HuH-7 (cell line): ENCODE data around the gene BMPR1A.

Experiments
- DNase-seq: peaks from one replicate; pipeline ENCODE4 v3.0.0; 2011; ENCODE audit warnings: low spot score

BMPR1A gene

DNA sequence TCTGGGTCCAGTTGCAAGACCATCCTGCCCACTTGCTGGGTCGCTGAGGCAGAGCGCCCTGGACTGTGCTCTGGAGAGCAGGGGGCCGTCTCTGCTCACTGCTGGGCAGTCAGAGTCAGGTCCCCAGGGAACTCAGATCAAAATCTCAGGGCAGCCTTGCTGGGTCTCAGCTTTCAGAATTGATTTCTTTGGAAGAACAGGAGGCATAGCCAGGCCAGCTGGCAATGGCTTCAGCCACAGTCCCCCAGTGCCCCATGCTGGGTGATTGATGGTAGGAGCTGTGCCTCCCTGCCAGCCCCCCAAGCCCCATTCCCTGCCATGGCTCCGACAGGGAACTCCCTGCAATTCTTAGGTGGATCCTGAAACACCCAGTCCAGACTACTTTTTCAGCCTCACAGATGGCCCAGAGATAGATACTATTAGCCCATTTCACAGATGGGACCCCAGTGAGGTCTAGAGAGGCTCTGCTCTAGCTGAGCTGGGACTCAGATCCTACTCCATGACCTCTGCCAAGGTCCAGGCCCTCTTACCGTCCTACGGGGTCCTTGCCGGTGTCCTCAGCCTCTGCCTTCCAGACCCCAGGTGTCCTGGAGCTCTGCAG lies 200.5 kb downstream of the BMPR1A start:
- DNase-seq = no peak

DNA sequence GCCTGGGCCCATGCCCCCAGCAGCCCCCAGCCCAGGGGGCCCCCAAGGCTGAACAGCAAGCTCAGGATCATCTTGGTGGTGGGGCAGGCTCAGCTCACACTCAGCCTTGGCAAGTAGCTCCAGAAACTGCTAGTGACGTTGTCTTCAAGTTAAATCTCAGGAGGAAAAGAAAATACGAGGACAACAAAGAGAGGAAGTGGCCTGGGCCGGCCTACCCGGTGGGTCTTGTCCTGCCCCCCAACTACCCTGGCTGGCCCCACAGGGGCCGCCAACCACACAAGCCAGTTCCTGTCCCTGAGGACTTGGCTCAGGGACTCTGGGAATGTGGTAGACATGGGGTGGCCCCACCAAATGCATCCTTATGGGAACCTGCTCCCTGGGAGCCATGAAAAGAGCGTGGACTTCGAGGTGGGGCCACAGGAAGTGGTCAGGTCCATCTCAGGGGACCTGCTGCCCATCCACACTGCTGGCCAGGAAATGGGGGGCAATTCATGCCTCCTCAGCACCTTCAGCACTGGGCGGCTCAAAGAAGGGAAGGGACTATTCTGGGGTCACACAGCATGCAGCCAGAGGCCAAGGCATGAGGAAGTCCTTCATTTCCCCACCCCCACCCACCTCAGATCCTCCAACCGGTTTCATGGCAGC lies 201.2 kb downstream of the BMPR1A start, which contains the start of gene MMRN2:
Gene MMRN2, minus strand, starts transcription at position 145 of the 645 bp plus-strand sequence. Its CDS starts 74 bp downstream, at position 71.
- DNase-seq = no peak

DNA sequence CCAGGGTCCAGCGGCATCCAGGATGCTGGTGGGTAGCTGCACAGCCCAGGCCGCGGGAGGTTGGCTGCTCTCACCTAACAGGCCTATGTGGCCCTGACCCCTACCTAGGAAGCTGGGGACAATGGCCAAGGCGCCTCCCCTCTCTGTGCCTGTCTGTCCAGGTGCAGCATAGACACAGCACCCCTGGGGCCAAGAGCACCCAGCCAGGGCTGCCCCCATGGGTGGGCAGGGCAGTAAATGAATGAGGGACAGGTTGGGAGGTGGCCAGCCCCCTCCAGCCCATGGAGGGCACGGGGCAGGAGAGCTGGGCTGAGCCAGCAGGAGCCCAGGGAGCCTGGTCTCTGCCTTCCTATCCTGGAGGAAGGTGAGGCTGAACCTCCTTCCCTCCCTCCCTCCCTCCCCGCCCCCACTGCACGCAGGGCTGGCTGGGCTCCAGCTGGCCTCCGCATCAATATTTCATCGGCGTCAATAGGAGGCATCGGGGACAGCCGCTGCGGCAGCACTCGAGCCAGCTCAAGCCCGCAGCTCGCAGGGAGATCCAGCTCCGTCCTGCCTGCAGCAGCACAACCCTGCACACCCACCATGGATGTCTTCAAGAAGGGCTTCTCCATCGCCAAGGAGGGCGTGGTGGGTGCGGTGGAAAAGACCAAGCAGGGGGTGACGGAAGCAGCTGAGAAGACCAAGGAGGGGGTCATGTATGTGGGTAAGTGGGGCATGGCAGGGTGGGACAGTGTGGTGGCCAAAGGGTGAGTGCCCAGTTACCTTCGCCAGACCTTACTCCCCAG lies 201.9 kb downstream of the BMPR1A start, which contains the start of gene SNCG:
Gene SNCG, plus strand, starts transcription at position 484 of the 785 bp plus-strand sequence. Its CDS starts 99 bp downstream, at position 583.
- DNase-seq = no peak

DNA sequence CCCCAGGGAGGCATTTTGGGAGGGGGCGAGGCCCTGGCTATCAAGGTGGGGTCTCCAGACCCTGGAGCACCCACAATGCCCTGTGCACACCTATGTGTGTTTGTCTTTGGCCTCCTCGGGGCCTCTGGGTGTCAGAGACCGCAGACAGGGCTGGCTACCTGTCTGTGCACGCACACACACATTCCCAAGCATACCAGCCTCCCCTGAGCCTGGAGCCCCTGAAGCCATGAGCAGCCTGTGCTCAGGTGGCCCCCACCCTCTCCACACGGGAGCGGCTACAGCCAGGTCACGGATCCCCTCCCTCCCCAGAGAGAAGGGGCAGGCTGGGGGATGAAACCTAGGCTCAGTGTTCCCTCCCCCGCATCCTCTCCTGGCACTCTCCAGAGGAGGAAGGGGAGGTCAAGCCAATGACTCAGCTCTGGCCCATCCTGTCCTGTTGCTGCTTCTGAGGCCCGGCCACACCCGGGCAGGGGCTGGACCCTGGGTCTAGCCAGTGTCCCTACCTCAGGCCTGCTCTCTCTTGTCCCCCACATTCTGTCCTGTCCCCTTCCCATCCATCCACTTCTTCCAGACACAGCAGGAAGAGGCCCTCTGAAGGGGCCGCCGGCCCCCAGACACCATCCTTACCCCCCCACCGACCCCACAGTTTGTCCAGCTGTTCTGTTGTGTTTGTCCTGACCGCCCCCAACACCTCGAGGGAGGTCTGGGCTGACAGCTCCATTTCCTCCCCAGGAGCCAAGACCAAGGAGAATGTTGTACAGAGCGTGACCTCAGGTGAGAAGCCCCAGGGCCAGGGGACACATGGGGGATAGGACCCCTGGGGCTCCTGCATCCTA lies 202.7 kb downstream of the BMPR1A start:
- DNase-seq = no peak

DNA sequence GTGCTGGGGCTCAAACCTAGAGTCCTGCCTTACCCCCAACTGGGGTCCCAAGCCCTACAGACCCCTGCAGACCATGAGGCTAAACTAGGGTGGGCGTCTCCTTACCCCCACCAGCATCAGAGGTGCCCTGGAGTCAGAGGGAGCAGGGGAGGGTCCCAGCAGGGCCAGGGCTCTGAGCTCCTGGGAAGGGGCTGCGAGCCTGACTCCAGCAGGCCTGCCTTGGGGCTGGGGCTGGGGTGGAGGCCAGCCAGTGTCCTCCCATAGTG lies 203.3 kb downstream of the BMPR1A start:
- no peak for DNase-seq

DNA sequence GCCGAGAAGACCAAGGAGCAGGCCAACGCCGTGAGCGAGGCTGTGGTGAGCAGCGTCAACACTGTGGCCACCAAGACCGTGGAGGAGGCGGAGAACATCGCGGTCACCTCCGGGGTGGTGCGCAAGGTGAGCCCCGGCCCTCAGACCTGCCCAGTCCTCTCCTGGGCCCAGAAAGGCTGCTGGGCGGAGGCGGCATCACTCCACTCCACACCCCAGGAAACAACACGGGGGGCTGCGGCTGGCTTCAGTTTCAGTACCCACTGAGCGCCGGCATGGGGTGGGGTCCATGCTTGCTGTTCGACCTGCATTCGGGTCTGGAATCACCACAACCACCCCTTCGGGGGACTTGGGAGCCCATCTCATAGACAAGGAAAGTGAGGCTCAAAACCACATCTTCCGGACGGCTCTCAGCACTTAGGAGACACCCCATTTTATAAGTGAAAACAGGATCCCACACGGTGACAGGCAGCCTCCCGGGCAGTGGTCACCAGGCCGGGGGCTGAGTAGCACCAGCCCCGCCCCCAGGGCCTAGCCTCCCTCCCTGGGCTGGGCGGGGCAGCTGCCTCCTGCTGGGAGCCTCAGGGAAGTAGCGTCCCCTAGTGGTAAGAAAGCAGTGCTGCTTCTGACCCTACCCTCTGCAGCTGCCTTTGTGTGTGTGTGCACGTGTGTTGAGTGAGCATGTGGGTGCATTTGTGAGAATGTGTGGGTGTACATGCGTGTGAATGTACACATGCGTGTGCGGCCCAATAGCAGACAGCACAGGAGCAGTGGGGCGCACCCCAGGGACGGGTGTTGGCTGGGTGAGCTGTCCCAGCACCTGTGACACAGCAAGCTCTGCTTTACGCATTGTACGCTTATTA lies 203.8 kb downstream of the BMPR1A start:
- DNase-seq = peak; percentile 88

DNA sequence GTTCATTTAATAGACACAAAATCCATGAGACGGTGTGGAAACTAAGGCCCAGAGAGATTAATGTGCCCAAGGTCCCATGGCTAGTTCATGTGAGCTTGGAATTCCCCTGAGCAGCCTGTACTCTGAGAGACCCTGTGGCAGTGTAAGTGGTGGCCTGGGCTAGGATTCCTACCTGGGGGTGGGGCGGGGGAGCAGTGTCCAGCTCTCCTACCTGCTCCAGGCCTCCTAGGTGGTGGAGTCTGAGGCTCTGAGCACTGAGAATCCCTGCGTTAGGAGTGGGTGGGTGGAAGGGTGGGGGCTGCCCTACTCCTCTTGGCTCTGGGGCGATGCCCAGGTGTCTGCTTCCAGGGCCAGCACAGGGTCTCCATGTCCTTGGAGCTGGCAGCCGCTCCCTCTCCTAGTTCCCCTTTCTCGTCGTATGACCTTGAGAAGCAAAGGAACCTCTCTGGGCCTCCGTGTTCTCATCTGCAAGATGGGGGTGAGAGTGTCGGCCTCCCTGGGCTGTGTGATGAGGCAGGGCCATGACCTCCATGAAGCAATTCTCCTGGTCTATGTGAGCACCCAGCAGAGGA lies 204.5 kb downstream of the BMPR1A start:
- no peak for DNase-seq

DNA sequence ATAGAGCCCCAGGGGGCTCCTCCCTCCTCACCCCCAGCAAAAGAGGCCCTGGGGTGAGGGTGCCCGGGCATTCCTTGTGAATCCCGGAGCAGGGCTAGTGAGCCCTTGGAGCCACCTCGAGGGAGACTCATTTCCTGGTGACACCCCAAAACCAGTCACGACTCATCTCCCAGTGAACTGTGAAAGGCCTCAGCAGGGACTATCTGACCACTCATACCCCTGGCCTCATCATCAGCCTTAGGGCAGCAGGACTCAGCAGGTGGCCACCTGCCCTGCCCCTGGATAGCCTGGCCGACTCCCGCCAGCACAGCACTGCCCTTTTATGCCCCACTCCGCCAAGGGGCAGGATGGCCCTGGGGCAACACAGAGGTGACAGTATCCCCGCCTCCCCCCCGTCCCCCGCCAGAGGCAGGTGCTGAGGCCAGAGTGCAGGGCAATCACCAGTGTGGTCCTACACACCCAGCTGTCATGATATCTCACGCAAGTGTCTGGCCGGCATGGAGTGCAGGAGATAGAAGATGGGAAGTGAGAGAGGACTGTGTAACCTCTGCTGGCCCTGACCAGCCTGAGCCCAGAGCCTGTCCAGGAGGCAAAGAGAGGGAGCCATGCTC lies 205.2 kb downstream of the BMPR1A start:
- DNase-seq = no peak

DNA sequence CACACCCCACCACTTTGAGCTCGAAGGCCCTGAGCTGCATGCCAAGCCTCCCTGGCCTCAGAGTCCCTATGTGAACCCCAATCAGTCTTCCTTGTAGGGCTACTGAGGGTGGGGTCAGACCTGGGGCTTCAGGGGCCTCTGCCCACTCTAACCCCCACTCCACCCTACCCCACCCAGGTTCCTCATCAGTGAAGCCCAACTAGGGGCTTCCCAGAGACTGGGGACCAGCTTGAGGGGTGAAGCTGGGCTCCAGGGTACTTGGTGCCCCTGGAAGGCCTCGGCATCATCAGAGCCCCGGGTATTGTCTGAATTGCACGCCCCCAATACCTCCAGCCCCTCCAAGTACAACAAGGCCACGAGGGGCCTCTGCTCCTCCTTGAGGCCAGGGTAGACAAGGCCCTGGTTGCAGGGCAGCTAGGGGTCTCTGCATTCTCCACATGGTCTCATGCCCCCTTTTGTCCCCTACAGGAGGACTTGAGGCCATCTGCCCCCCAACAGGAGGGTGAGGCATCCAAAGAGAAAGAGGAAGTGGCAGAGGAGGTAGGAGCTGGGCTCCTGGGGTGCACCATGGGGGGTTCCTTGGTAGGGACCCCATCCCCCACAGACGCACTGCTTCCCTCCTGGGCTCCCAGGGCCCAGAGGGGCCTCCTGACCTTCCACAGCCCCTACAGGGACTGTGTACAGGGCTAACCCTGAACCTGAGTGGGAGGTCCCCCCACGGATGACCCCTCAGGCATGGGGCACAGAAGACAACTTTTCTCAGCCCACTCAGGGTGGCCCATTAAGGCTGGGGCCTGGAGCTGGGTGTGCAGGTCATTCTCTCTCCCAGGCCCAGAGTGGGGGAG lies 205.9 kb downstream of the BMPR1A start:
- DNase-seq = no peak

DNA sequence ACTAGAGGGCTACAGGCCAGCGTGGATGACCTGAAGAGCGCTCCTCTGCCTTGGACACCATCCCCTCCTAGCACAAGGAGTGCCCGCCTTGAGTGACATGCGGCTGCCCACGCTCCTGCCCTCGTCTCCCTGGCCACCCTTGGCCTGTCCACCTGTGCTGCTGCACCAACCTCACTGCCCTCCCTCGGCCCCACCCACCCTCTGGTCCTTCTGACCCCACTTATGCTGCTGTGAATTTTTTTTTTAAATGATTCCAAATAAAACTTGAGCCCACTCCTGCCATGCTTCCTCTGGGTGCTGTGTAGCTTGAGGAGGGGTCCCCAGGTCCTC lies 206.5 kb downstream of the BMPR1A start:
- DNase-seq = no peak

DNA sequence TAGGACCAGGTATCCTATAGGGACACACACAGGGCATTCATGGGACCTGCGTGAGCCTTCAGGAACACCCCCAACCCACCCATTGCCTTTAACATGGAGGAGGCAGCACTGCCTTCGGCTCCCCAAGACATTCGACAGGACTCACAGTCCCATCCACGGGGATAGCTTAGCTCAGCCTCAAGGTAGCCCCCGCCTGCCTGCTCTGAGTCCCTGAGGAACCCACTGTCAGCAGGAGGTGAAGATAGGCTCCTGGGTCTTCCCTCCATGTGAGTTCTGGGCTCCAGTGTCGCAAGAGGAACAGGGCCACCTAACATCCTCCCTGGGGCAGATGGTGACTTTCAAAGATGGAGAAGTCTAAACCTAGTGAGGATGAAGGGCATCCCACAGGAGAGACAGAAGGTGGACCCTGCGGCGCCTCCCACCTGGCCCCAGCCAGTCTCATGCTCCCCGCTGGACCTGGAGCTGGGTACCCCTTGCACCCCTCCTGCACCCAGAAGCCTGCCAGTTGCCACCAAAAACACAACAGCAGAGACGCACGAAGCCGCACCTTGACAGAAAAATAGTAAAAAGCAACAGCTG lies 207.0 kb downstream of the BMPR1A start:
- DNase-seq = no peak

DNA sequence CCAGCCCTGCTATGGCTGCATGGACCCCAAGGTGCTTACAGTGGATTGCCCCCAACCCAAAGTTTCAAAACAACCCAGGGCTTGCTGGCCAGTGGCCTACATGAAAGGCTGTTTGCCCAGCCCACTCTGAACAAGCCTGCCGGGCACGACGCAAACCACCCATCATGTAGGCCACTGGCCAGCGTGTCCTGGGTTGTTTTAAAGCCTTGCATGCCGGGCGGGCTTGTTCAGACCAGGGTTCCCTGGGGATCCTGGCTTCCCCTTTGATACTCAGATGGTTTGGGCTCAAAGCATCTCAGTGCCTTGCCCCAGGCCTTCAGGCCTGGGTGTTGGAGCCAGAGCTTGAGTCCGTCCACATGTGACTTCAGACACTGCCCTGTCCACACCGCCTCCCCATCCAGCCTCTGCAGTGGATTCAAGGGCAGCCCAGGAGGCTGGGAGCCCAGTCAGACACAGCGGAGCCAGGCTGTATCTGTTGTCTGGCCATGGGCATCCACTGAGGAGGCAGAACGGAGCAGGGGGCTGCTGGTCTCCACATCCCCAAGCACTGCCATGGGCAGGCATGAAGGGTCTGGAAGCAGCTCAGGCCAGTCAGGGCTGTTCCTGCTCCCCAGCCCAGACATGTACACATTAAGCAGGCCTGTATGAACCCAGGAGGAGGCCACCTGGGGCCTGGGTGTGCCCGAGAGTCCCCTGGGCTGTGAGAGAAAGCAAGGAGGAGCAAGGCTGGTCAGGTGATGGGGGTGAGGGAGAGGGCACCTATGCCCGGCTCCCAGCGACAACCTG lies 207.8 kb downstream of the BMPR1A start:
- no peak for DNase-seq

DNA sequence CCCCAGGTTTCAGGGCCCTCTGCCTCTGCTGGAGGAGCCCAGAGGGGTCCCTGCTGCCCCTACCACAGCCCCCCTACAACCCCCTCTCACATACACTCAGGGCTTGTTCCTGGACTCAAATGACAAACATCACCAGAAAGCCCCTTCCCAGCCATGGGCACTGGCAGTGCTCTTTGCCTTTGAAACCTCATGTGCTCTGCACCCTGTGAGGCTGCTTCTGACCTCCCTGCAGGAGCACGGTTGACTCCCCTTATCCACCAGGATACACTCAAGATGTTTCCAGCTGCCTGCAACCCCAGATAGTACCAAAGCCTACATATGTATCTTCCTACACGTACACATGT lies 208.4 kb downstream of the BMPR1A start:
- DNase-seq = no peak

DNA sequence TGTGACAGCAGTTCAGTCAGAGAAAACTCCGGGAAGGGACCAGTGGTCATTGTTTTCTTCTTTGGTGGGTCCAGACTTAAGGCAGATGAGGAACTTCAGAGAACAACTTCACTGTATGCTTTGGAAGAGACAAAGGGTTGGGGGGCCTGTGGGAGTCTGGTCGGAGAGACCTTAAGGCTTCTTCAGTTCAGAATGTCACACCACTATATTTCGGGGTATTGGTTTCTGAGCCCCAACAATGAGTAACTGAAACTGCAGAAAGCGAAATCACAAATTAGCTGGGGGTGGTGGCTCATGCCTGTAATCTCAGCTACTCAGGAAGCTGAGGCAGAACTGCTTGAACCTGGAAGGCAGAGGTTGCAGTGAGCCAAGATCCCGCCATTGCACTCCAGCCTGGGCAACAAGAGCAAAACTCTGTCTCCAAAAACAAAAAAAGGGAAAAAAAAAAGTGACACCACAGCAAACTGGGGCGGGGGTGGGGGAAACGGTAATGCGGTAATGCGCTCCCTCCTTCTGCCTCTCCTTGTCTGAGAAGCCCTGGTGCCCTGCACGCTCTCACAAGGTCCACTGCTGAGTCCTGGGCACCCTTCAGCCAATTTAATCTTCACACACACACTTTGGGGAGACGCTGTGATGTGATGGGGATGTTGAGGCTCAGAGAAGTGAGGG lies 209.7 kb downstream of the BMPR1A start:
- no peak for DNase-seq

DNA sequence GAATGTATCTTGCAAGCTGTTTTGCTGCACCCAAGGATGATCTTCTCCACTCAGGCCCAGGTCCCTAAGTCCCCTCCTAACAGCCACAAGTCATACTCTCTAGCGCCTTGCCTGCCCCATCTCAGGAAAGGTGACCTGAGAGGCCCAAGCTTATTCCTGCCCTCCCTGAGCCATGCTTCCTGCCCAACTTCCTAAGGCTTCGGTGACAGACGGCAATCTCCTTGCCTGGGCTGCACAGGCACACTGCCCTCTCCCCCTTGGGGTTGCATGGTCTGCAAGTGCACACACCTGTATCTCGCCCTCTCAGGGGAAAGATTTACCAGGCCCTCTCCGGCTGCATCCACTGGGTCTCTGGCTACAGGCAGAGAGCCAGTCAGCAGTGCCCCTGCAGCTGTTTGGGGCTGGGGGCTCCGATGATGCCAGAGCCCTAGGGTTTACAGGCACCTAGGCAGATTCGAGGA lies 211.1 kb downstream of the BMPR1A start:
- peak; percentile 3 for DNase-seq

DNA sequence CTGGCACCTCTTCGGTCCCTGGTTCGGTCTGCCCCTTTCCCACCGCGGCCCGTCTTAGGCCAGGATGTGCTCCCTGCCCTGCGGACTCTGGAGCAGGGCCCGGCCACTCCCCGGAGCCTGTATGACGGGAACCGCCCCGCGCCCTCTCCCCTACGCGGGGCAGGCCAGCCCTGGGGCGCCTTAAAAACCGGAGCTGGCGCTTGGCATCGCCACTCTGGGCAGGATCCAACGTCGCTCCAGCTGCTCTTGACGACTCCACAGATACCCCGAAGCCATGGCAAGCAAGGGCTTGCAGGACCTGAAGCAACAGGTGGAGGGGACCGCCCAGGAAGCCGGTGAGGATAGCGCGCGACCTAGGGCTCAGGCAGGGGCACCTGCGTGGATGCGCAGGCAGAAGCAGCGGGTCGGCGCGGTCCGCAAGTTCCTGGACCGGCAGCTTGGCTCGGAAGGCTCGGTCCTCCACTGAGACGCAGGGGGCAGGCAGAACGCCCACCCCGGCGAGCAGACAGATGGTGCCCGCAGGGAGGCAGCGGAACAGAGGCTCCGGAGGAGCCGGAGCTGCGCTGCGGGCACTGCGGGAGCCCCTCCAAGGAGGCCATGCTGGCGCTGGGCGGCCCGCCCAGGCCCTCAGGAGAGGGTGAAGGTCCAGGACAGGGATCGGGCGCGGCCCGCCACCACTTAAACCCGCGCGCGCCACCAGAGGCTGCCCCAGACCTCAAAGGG lies 212.0 kb downstream of the BMPR1A start, which contains the start of gene ADIRF:
Gene ADIRF, plus strand, starts transcription at position 212 of the 723 bp plus-strand sequence. Its CDS starts 63 bp downstream, at position 275.
- no peak for DNase-seq

DNA sequence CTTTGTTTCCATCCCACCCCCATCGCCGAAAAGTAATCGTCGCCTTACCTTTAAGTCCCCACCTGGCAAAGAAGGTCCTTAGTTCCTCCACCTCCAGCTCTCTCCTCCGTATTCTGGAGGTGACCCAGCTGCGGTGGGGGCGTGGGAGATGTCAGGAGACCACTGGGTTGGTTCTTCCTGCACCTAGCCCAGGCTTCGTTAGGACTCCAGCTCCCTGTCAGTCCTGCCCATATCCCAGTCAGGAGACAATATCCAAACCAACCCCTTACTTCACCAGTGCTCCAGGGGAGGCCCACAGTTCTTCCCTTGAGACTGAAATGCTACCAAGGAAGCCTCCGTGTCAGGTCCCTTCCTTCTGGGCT lies 212.6 kb downstream of the BMPR1A start:
- DNase-seq = no peak
